H9 (cell line): ENCODE results near the gene RPS19BP1. TPM values are rescaled to one million over a fixed set of nuclear protein-coding genes. Genes with fewer than 3 reads are reported as not detected.

Experiments
- DNase-seq: peaks from one replicate; pipeline ENCODE4 v3.0.0-alpha.2; 2017
- H2AFZ ChIP-seq: one replicate; pipeline ENCODE4 v1.6.1; 2013; ENCODE audit warnings: mild to moderate bottlenecking, low read length, control low read depth, moderate library complexity
- H2AK5ac ChIP-seq: 2 replicates; pipeline ENCODE4 v1.6.1; 2013; ENCODE audit warnings: low read length, control low read depth, mixed read lengths; ENCODE audit not compliant: insufficient read length
- H2BK120ac ChIP-seq: one replicate; pipeline ENCODE4 v1.6.1; 2013; ENCODE audit warnings: low read depth, mild to moderate bottlenecking, low read length, control low read depth, inconsistent platforms; ENCODE audit not compliant: poor library complexity, severe bottlenecking
- H2BK12ac ChIP-seq: 2 replicates; pipeline ENCODE4 v1.6.1; 2013; ENCODE audit warnings: low read length, control low read depth, mixed read lengths, low read depth; ENCODE audit not compliant: insufficient read length
- H2BK15ac ChIP-seq: 2 replicates; pipeline ENCODE4 v1.6.1; 2013; ENCODE audit warnings: low read depth, low read length, control low read depth
- H2BK20ac ChIP-seq: one replicate; pipeline ENCODE4 v1.6.1; 2013; ENCODE audit warnings: low read depth, mild to moderate bottlenecking, low read length, control low read depth, inconsistent platforms; ENCODE audit not compliant: poor library complexity, severe bottlenecking
- H2BK5ac ChIP-seq: 2 replicates; pipeline ENCODE4 v1.6.1; 2013; ENCODE audit warnings: low read length, control low read depth, mixed read lengths; ENCODE audit not compliant: insufficient read length
- H3K14ac ChIP-seq: 2 replicates; pipeline ENCODE4 v1.6.1; 2013; ENCODE audit warnings: low read length, control low read depth; ENCODE audit not compliant: insufficient read depth
- H3K18ac ChIP-seq: 2 replicates; pipeline ENCODE4 v1.6.1; 2013; ENCODE audit warnings: low read depth, mild to moderate bottlenecking, mixed read lengths, low read length, control low read depth; ENCODE audit not compliant: insufficient read length
- H3K23ac ChIP-seq: 2 replicates; pipeline ENCODE4 v1.6.1; 2013; ENCODE audit warnings: low read length, control low read depth, mixed read lengths, low read depth; ENCODE audit not compliant: insufficient read length
- H3K23me2 ChIP-seq: 2 replicates; pipeline ENCODE4 v1.6.1; 2013; ENCODE audit warnings: low read depth, mild to moderate bottlenecking, mixed read lengths, low read length, control low read depth; ENCODE audit not compliant: insufficient read length, poor library complexity, severe bottlenecking
- H3K27ac ChIP-seq: 2 replicates; pipeline ENCODE4 v1.5.1; 2013; ENCODE audit warnings: low read length, control low read depth, mixed read lengths, low read depth; ENCODE audit not compliant: insufficient read length
- H3K27me3 ChIP-seq: 2 replicates; pipeline ENCODE4 v1.6.1; 2013; ENCODE audit warnings: low read length, control low read depth, inconsistent platforms; ENCODE audit not compliant: insufficient read depth
- H3K4ac ChIP-seq: 2 replicates; pipeline ENCODE4 v1.6.1; 2013; ENCODE audit warnings: low read depth, mild to moderate bottlenecking, control low read depth, inconsistent platforms, low read length, moderate library complexity
- H3K4me1 ChIP-seq: 2 replicates; pipeline ENCODE4 v1.6.1; 2013; ENCODE audit warnings: low read length, control low read depth, inconsistent platforms; ENCODE audit not compliant: insufficient read depth
- H3K4me2 ChIP-seq: 2 replicates; pipeline ENCODE4 v1.6.1; 2013; ENCODE audit warnings: low read length, control low read depth, mixed read lengths; ENCODE audit not compliant: insufficient read length, insufficient read depth
- H3K56ac ChIP-seq: 2 replicates; pipeline ENCODE4 v1.6.1; 2013; ENCODE audit warnings: low read depth, mild to moderate bottlenecking, mixed read lengths, low read length, control low read depth; ENCODE audit not compliant: insufficient read length
- H3K79me1 ChIP-seq: 2 replicates; pipeline ENCODE4 v1.6.1; 2013; ENCODE audit warnings: low read depth, mild to moderate bottlenecking, moderate library complexity, low read length, control low read depth, inconsistent platforms; ENCODE audit not compliant: insufficient read depth, poor library complexity, severe bottlenecking
- H3K79me2 ChIP-seq: 2 replicates; pipeline ENCODE4 v1.6.1; 2013; ENCODE audit warnings: low read length, control low read depth, inconsistent platforms; ENCODE audit not compliant: insufficient read depth
- H3K9ac ChIP-seq: 2 replicates; pipeline ENCODE4 v1.6.1; 2013; ENCODE audit warnings: low read length, control low read depth, mixed read lengths; ENCODE audit not compliant: insufficient read length; ENCODE audit errors: extremely low read depth
- H3K9me3 ChIP-seq: one replicate; pipeline ENCODE4 v1.6.1; 2013; ENCODE audit warnings: low read depth, low read length, inconsistent platforms; ENCODE audit not compliant: control insufficient read depth
- H3T11ph ChIP-seq: one replicate; pipeline ENCODE4 v1.6.1; 2013; ENCODE audit warnings: mild to moderate bottlenecking, low read length, control low read depth, inconsistent platforms
- H4K20me1 ChIP-seq: one replicate; pipeline ENCODE4 v1.6.1; 2013; ENCODE audit not compliant: control insufficient read depth, insufficient read length, insufficient read depth
- H4K5ac ChIP-seq: 2 replicates; pipeline ENCODE4 v1.6.1; 2013; ENCODE audit warnings: low read depth, mild to moderate bottlenecking, mixed read lengths, low read length, control low read depth; ENCODE audit not compliant: insufficient read length
- H4K8ac ChIP-seq: replicated peaks from 2 replicates; pipeline ENCODE4 v1.6.1; 2013; ENCODE audit warnings: low read length, control low read depth, mixed read lengths, low read depth; ENCODE audit not compliant: insufficient read length
- H4K91ac ChIP-seq: 2 replicates; pipeline ENCODE4 v1.6.1; 2013; ENCODE audit warnings: low read depth, mild to moderate bottlenecking, moderate library complexity, mixed read lengths, low read length, control low read depth; ENCODE audit not compliant: insufficient read length
- H3K27ac Mint-ChIP-seq, 3 experiments: 2 replicates in 2 of 3; 3 replicates in 1 of 3; pipeline ENCODE4 v1.8.0; 2020 to 2021; ENCODE audit warnings: mixed read lengths in 3 of 3, mild to moderate bottlenecking in 1 of 3, moderate library complexity in 1 of 3
- H3K27me3 Mint-ChIP-seq: 2 replicates; pipeline ENCODE4 v1.8.0; 2021; ENCODE audit warnings: low read depth, mild to moderate bottlenecking, moderate library complexity, mixed read lengths
- H3K36me3 Mint-ChIP-seq, 3 experiments: 2 replicates in 2 of 3; 3 replicates in 1 of 3; pipeline ENCODE4 v1.8.0; 2020 to 2021; ENCODE audit warnings: low read depth in 3 of 3, mixed read lengths in 3 of 3; ENCODE audit not compliant: insufficient read depth in 1 of 3
- H3K4me1 Mint-ChIP-seq, 2 experiments: 2 replicates each; pipeline ENCODE4 v1.8.0; 2020; ENCODE audit warnings: mixed read lengths in 2 of 2
- H3K4me3 Mint-ChIP-seq, 2 experiments: 2 replicates in 1 of 2; 3 replicates in 1 of 2; pipeline ENCODE4 v1.8.0; 2020 to 2021; ENCODE audit warnings: mild to moderate bottlenecking in 2 of 2, mixed read lengths in 2 of 2, moderate library complexity in 1 of 2
- H3K9me3 Mint-ChIP-seq, 2 experiments: 2 replicates in 1 of 2; 3 replicates in 1 of 2; pipeline ENCODE4 v1.8.0; 2020; ENCODE audit warnings: mild to moderate bottlenecking in 2 of 2, mixed read lengths in 2 of 2, moderate library complexity in 1 of 2
- WGBS: extraction: QIAGEN DNeasy Blood & Tissue Kit; methylation state at CpG from one replicate; pipeline ENCODE4 v1.1.7; 2013; ENCODE audit warnings: missing lambda C conversion rate, low lambda C conversion rate, mixed read lengths; ENCODE audit not compliant: insufficient read length; ENCODE audit errors: extremely low coverage; 5-methylcytosine and 5-hydroxymethylcytosine counted together
- total RNA-seq: library from RNA; stranded (reverse); gene quantifications from 2 replicates; pipeline ENCODE4 v1.2.1, GENCODE V29; 2021
- TF ChIP-seq, protein P1 (sequence below): fragments of 200-600 bp; sonication (generic); conservative IDR thresholded peaks from 3 replicates; pipeline ENCODE4 v1.8.0; 2021; ENCODE audit warnings: antibody characterized with exemption, mild to moderate bottlenecking

The RPS19BP1 gene
- total RNA-seq, 1 experiment from 2014 or later: 65.0 TPM

DNA sequence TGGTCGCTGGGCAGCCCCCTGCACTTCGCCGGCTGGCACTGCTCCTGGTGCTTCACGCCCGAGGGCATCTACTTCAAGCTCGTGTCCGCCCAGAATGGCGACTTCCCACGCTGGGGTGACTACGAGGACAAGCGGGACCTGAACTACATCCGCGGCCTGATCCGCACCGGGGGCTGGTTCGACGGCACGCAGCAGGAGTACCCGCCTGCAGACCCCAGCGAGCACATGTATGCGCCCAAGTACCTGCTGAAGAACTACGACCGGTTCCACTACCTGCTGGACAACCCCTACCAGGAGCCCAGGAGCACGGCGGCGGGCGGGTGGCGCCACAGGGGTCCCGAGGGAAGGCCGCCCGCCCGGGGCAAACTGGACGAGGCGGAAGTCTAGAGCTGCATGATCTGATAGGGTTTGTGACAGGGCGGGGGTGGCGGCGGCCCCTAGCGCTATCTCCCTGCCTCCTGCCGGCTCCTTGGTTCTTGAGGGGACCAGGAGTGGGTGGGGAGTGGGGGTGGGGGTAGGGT lies 43.9 kb downstream of the RPS19BP1 start:
- H3K27ac ChIP-seq: no peak overlapping the region
- H3K9me3 ChIP-seq: no peaks in the 10 kb centered on the region
- no CpG with 5 or more reads among the region's 39 CpGs for WGBS
- no peak overlapping the region for H3K9ac ChIP-seq
- H3K4ac ChIP-seq: no peak overlapping the region
- H2BK120ac ChIP-seq: no peak overlapping the region
- no peaks in the 10 kb centered on the region for H3K79me1 ChIP-seq
- H4K91ac ChIP-seq: no peak overlapping the region
- H3K27ac Mint-ChIP-seq: no peak overlapping the region
- no peak overlapping the region for H3K23ac ChIP-seq
- H2BK5ac ChIP-seq: no peak overlapping the region
- no peaks in the 10 kb centered on the region for H3K79me2 ChIP-seq
- H2BK12ac ChIP-seq: no peak overlapping the region
- no peaks in the 10 kb centered on the region for H4K20me1 ChIP-seq
- no peaks in the 10 kb centered on the region for H3K23me2 ChIP-seq
- peaks cover 0 to 3% of the 10 kb centered on the region in 2 experiments; a peak in 1 of 5 replicates for H3K9me3 Mint-ChIP-seq
- no peak overlapping the region for H3K4me3 Mint-ChIP-seq
- no peak overlapping the region for H3K18ac ChIP-seq
- H2AK5ac ChIP-seq: no peak overlapping the region
- no peak overlapping the region for H2BK20ac ChIP-seq
- no peak overlapping the region for H2BK15ac ChIP-seq
- H3K14ac ChIP-seq: no peak overlapping the region
- H3K4me1 ChIP-seq: no peaks in the 10 kb centered on the region
- H3K4me1 Mint-ChIP-seq: peaks cover 6 to 15% of the 10 kb centered on the region in 2 experiments
- H3K4me2 ChIP-seq: no peak overlapping the region
- H4K5ac ChIP-seq: no peak overlapping the region
- H2AFZ ChIP-seq: no peak overlapping the region
- no peak for DNase-seq
- no peak overlapping the region for H3T11ph ChIP-seq
- H4K8ac ChIP-seq: no peak overlapping the region
- TF ChIP-seq, protein P1, sequence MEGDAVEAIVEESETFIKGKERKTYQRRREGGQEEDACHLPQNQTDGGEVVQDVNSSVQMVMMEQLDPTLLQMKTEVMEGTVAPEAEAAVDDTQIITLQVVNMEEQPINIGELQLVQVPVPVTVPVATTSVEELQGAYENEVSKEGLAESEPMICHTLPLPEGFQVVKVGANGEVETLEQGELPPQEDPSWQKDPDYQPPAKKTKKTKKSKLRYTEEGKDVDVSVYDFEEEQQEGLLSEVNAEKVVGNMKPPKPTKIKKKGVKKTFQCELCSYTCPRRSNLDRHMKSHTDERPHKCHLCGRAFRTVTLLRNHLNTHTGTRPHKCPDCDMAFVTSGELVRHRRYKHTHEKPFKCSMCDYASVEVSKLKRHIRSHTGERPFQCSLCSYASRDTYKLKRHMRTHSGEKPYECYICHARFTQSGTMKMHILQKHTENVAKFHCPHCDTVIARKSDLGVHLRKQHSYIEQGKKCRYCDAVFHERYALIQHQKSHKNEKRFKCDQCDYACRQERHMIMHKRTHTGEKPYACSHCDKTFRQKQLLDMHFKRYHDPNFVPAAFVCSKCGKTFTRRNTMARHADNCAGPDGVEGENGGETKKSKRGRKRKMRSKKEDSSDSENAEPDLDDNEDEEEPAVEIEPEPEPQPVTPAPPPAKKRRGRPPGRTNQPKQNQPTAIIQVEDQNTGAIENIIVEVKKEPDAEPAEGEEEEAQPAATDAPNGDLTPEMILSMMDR: no peak
- no peaks in the 10 kb centered on the region for H3K27me3 ChIP-seq
- no peak overlapping the region for H3K56ac ChIP-seq
- peaks cover 36% of the 10 kb centered on the region for H3K27me3 Mint-ChIP-seq
- peaks cover 0 to 6% (median 4%) of the 10 kb centered on the region in 3 experiments; a peak in 3 of 7 replicates for H3K36me3 Mint-ChIP-seq
